HPDE6-E6E7 (cell line): ENCODE results near the gene CALCB.
"Not testable (repeated sequence)": the region's sequence is repeated elsewhere in the genome, so short reads cannot be mapped to it uniquely, and the experiment has no call there.

Experiments
- DNase-seq: peaks from one replicate; pipeline ENCODE4 v3.0.0; 2011; ENCODE audit warnings: missing footprints; ENCODE audit errors: extremely low spot score

CALCB gene, protein sequence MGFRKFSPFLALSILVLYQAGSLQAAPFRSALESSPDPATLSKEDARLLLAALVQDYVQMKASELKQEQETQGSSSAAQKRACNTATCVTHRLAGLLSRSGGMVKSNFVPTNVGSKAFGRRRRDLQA

DNA sequence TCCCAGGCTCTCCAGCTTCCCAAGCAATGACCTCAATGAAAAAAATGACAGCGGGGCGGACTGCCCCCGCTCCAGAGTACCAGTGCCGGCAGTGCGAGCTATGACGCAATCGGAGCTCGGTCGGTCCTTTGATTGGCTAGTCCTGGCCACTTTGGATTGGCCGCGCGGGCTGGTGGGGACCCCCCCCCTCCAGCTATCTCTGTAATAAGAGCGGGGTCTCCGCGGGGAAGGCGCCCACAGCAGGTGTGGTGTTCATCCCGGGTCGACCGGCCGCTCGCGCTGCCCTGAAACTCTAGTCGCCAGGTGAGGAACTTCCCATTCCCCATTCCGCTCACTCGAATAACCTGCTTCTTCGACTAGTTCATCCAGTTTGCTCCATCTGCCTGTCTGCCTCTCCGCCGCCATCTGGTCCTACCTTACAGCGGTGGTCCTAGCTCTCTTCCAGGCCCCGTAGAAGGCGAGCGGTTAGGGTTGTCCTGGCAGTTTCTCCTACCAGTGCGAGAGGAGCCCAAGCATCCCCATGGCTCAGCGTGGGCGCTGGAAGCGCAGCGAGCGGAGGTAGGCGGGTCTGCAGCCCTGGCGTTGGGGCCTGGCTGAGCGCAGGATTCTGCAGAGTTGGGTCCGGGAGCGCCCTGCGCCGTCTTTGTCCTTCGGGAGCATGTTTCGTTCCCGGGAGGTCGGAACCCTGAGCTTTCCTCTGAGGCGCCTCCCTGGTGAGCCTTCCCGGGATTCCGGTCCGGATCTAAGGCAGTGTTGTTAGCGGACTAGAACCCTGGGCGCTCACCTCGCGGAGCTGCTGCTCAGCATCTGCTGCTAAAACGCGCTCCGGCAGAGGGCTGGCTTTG lies at the start of gene CALCB:
CALCB (plus strand) TSS at position 233 of the 845 bp plus-strand sequence. CDS start 1,126 bp downstream, outside the sequence.
- DNase-seq: no peak

DNA sequence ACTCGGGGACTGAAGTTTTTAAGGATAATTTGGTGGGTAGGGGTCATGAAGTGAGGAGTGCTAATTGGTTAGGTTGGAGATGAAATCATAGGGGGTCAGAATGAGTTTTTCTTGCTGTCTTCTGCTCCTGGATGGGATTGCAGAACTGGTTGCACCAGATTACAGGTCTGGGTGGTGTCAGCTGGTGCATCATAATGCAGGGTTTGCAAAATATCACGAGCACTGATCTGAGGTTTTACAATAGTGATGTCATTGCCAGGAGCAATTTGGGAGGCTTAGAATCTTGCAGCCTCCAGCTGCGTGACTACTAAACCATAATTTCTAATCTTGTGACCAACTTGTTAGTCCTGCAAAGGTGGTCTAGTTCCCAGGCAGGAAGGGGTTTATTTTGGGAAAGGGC lies 46.4 kb upstream of the CALCB start:
- no peak for DNase-seq

DNA sequence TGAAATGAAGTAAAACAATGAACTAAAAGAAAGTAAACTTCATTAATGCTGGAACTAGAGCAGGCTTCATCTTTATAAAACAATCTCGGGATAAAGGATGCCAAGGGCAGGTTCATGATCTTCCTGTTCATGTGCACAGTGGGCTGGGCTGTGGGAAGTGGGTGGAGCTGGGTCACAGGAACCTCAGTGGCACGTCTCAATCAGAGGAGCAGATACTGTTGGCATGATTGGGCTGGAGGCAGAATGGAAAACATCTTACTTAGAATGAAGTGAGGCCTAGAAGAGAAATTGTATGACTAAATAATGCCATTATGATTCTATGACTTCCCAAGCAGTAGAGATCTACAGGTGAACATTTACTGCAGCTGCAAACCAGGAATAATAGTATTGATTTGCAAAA lies 45.4 kb upstream of the CALCB start:
- no peak for DNase-seq

DNA sequence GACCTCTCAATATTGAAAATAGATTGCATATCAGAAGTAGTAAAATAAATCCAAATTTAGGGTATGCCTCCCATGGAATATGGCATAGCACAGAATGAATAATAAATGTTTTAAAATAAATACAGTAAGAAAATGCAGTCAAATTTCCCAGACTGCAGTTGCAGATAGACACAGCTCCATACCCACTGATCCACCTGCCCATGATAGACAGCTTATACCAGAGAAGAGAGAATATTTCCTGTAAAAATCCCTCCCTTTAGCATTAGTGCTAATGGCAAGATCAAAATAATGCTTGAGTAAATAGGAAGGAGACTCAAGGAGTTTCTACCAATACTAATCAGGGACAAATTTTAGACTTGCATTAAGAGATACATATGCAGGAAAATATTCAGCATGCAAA lies 45.0 kb upstream of the CALCB start:
- DNase-seq: no peak

DNA sequence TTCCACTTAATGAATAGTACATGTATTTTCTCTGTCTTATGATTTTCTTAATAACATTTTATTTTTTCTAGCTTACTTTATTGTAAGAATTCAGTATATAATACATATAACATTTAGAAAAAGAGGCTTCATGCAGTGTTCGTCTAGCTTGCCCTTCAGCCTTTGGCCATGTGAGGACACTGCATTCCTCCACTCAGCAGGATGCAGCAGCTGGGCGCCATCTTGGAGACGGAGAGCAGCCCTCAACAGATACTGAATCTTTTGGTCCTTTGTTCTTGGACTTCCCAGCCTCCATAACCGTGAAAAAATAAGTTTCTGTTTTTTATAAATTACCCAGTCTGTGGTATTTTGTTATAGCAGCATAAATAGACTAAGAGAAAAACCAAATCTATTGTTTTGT lies 41.4 kb upstream of the CALCB start:
- not testable (repeated sequence) for DNase-seq

DNA sequence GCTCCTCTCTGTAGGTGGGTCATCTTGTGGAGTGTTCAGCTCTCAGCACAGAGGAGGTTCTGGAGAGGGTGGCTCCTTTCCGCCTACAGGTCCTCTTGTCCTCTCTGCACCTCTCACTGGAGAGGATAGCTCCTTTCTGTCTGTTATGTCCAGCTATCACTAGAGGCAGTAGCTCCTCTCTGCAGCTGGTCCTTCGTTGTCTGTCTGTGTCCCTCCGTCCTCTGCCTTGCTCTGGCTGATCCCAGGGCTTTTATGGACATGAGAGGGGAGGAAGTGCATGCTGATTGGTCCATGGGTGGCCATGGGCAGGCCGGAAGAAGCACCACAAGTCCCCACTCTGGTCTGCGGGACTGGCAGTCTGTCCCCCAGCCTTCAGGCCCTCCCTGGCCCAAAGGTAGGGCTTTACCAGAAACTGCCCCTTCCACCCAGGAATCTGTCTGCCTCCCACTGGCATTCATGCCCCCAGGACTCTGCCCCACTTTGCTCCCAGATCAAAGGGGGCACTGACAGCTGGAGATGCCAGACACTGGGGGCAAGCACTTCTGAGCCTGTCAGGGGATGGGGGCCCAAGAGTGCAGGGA lies 38.6 kb upstream of the CALCB start:
- DNase-seq: no peak

DNA sequence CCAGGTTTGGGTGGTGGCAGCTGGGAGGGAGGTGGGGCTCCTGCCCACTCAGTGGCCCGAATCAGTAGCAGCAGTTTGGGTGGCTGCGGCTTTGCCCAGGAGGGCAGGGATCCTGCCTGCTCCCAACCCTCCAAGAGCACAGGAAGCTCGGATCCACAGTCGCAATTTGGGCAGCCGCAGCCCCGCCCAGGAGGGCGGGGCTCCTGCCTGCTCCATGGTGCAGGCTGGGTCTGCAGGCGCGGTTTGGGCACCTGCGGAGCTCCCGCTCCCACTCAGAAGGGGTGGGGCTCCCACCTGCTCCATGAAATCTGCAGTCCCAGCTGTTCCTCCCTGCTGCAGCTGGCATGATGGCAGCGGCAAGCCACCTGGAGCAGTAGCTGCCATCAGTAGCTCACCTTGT lies 38.1 kb upstream of the CALCB start:
- no peak for DNase-seq

DNA sequence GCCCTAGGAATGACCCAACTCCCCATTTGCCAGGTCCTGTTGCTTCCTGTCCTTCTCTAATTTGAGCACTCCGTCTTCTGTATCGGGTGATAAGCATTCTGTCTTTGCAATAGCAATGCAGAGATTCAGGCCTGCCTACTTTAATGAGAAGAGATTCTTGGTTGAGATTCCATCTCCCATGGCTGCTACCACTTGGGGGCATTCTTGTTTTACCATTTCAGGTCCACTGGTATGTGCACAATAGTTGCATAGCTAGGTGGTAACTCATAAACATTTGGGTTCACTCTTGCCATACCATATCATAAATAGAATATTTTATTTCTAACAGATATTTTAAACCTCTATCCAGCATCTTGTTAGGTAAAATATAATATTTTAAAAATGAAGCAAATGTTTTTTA lies 34.4 kb upstream of the CALCB start:
- DNase-seq: no peak

DNA sequence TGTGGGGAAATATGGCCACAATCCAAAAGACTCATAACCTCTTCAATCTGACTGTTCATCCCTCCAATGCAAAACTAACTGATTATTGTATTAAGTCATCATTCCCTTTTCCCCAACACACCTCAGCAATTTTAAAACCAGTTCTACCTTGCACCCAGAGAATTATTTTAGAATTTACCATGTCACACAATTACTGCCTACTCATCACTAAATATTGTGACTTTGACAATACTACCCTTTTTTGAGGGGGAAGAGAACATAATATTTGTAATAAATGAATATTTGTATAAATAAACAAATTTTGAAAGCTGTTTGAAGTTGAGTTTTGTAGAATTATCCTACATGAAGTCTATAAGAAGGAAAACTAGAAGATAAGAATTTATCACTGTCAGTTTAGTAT lies 28.2 kb upstream of the CALCB start:
- DNase-seq: no peak

DNA sequence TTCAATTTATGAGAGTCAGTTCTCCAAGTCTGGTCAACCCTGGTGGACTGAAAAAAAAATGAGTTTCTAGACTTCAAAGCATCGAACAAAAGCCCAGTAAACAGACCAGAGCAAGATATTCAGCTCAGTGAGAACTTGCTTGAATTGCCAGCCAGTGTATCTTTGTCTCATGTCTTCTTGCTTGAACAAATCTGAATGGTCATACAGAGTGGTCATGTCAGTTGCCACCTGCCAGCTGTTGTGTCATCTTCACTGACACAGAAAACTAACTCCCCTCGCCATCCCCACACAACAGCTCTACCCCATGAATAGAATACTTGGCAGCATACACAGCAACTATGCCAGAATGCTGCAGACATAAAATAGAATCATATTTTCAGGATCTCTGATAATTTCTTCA lies 27.5 kb upstream of the CALCB start:
- no peak for DNase-seq

DNA sequence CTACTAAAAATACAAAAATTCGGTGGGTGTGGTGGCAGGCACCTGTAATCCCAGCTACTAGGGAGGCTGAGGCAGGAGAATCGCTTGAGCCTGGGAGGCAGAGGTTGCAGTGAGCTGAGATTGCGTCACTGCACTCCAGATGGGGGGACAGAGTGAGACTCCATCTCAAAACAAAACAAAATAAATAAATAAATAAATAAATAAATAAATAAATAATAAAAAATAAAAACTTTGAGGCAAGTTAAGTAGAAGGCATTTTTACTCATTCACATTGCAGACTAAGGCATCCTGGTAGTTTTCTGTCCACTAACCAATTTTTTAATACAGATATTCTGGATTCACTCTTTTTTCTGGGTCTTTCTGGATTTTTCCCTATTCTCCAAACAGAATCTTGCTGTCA lies 26.7 kb upstream of the CALCB start:
- DNase-seq: not testable (repeated sequence)

DNA sequence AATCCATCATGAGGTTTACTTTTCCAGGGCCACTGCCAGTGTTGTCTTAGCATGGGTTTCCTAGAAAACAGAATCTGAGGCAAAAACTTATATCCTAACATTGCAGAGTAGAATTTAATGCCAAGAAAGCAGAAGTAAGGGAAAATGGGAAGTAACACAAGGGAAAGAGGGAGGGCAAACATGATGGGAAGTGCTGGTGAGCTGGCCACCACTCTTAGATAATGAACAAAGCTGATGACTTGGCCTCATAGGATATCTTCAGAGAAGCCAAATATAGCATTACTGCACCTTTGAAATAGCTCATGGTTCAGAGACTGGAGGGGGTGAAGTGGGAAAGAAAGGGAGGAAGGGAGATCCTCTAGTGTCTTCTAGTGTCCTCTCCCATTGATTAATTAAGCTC lies 24.8 kb upstream of the CALCB start:
- DNase-seq: no peak

DNA sequence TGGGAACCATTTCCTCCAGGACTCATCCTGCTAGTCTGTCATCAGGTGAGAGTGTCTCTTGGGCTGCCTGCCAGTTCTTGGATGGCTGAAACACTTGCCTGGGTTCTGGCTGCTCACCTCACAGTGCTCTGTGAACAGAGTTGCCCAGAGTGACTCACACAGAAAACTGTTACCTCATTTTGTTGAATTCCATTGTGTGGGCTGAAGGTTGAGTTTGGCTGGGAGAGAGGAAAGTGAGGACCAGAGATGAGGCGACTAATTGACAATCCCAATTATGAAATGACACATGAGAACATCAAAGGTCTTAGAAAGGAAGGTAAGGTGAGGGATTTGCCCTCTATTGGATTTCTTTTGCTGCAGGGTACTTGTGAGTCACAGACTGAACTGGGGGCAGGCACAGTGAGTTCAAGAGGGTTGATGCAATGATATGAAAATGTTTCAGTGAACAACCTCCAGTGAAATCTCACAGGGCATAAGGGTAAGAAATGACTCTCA lies 20.2 kb upstream of the CALCB start:
- DNase-seq: no peak

DNA sequence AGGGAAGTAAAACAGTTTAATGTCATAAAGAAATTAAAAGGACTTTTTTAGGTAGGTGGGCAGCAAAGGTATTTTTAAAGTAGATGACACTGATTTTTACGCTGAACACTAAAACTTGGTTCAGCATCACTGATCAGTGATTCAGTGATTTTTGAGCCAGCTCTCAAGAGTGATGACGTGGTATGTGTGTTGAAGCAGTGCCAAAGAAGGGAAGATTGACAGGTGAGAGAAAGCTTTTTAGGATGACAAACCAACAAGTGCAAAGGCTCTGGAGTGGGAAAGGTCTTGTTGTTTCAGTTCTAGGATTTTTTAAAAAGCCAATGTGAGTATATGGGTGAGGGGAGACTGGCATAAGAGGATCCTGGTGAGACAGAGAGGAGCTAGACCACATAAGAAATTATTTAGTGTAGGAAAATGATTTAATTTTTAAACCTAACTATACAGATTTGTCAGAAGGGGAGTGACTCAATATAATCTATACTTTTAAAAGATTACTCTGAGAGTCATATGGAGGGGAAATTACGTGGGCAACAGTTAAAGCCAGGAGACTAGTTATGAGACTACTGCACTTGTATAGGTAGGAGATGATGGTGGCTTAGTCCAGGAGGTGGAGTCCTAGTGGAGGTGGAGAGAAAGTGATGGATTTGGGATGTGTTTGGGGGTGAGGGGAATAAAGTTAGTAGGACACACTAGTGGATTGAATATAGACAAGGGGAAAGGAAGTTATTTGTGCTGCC lies 17.6 kb upstream of the CALCB start:
- no peak for DNase-seq

DNA sequence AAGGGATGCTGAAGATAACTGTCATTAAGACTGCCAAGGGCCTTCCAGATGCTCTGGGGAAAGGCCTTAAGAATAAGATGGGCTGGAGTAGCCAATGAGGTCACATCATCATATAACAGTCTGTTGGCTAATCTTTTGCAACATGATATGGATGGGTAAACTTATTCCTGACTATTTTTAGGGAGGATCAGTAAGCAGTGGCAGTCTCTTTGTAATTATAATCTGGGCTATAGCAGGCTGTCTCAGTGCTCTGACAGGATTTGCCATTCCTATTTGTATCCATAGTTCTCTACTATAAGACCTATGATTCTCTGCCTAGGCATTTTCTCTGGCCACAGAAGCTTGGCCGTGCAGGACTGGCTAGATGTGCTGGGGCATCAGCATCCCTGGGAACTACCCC lies 16.1 kb upstream of the CALCB start:
- no peak for DNase-seq

DNA sequence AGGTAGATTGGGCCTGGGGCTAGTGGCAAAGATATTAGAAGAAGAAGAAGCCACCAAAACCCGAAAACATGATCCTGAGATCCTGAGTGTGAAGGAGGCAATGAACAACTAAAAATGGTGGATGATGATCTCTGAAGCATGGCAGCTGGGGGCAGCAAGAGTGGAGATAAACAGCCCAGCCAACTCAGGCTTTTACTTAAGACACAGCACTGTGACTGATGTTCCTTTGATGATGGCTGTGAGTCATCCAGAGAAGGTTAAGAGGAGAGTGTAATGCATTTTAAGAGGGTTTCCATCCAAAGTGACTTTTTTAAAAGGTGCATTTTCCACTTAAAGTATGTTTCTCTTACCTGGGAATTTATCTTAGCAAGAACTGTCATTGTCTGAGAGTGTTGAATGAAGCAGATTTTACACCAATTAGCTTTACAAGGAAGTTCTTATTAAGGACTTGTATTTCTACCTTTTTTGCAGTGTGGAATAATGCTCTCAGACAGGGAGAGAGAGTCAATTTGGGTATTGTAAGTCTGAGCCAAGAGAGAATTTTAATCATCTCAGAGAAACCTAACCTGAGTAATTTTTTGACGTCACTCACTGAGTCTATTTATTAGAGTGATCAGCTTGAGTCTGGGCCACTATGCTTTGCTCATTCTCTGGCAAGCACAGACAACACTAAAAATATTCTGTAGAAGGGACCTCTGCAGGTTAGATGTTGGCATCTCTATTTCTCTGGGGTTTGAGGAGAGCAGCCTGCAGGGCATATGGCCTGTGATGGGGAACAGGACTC lies 14.1 kb upstream of the CALCB start:
- DNase-seq: no peak

DNA sequence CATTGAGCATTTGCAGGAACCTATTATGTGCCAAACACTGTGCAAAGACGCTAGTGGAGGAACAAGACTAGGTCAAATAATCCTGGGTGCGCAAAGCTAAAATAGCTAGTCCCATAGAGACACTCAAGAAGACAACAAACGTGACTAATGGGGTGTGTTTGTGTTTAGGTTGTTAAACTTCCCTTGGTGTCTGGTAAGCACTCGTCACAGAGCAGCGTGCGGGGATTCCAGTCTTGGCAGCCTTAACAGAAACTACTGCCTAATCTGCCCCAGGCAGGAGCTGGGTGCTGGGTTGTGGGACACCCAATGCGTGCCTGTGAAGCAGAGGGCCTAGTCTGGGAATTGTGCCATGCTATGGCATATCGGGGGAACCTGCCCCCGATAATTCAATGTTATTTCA lies 10.8 kb upstream of the CALCB start:
- no peak for DNase-seq

DNA sequence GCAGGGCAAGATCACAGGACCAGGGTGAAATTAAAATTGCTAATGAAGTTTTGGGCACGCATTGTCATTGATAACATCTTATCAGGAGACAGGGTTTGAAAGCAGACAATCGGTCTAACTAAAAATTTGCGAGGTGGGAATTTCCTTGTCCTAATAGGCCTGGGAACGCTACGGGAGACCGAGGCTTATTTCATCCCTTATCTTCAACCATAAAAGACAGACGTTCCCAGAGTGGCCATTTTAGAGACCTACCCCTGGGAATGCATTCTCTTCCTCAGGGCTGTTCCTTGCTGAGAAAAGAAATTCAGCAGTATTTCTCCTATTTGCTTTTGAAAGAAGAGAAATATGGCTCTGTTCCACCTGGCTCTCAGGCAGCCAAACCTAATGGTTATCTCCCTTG lies 3.6 kb upstream of the CALCB start:
- not testable (repeated sequence) for DNase-seq

DNA sequence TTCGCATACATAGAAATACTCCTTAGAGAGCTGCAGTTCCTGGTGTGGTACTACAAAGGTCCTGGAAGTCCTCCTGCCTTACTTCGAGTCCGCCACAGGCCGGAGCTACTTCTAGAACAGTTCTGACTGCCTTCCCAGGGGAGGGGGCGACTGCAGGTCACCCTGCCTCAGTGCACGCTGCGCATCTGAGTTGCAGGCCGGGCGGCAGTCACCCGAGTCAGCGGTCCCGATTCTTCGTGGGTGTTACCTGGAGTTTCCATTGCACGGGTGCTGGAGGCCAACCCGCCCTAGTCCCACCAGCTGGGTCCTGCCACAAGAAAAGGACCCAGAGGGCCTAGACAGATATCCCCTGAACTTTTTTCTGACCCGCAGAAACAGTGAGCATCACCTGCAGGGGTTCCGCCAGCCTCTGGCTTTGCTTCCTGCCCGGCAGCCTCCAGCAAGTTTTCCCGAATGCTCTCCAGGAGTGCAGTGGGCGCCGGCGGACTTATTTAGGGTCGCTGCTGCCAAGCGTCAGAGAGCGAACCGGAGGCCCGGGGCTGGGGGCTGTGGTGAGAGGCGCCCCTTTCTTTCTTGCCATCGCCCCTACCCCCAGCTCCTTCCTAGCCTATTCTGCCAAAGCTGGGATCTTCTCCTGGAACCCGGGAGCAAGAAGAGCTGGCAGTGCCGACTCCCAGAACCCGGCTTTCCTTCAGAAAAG lies 1.7 kb upstream of the CALCB start:
- DNase-seq: no peak

DNA sequence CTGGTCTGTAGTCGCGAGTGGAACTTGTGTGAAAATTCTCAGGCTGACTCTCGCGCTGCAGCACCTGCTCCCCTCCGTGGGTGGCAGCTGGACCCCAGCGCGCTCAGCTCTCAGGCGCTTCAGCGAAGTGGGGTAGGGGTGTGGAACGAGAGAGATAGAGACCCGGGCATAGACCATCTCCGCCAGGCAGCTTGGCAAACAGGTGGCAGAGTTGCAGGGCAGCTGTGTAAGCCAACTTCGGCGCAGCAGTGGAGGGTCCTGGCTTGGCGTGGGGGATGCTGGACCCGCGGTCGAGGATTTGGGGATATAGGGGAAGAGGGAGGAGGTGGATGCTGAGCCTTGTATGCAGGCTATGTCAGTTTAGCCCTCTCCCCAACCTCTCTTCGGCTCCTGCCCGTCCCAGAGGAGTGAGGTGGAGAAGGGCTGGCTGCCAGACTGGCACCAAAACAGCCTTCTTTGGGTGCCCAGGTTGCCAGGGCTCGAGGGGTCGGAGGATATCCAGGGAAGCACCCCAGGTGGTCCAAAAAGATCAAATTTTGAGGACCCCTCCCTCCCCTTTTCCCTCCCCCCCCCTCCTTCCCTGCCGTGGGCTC lies 746 bp upstream of the CALCB start:
- no peak for DNase-seq
